Ovary (tissue), 3 donors: ENCODE measurements around the gene TULP1.

Experiments used
- CTCF ChIP-seq, 3 donors: fragments of 450-650 bp in 2 of 3; fragments of 200-600 bp in 1 of 3; IDR thresholded peaks; one replicate each; pipeline versions ENCODE4 v1.5.1 to v1.8.0; 2016 to 2022; ENCODE audit warnings: antibody characterized with exemption in 3 of 3, mild to moderate bottlenecking in 1 of 3
- EP300 ChIP-seq: sonication (generic); formaldehyde crosslinking; IDR thresholded peaks from one replicate; pipeline ENCODE4 v1.6.1; 2017; ENCODE audit warnings: antibody characterized with exemption
- POLR2A ChIP-seq: fragments of 450-650 bp; IDR thresholded peaks from one replicate; pipeline ENCODE4 v1.6.1; 2017; ENCODE audit warnings: antibody characterized with exemption, mild to moderate bottlenecking, moderate library complexity
- donor health status: DM: no; HTN: no; CAD: no.

- TF ChIP-seq CTCF (IDR thresholded peaks at IDR 0.05) (no peak), POLR2A (no peak), EP300 (no peak)
Measured at GRCh38 chr6:35553315-35553714, 40.6 kb upstream of the TULP1 start.
